GM04504 (cell line): Measurements from ENCODE around the gene SYNGR3.

Source experiments
- DNase-seq: peaks from one replicate; pipeline ENCODE4 v3.0.0-alpha.2; 2012; ENCODE audit warnings: low read depth

SYNGR3 gene

DNA sequence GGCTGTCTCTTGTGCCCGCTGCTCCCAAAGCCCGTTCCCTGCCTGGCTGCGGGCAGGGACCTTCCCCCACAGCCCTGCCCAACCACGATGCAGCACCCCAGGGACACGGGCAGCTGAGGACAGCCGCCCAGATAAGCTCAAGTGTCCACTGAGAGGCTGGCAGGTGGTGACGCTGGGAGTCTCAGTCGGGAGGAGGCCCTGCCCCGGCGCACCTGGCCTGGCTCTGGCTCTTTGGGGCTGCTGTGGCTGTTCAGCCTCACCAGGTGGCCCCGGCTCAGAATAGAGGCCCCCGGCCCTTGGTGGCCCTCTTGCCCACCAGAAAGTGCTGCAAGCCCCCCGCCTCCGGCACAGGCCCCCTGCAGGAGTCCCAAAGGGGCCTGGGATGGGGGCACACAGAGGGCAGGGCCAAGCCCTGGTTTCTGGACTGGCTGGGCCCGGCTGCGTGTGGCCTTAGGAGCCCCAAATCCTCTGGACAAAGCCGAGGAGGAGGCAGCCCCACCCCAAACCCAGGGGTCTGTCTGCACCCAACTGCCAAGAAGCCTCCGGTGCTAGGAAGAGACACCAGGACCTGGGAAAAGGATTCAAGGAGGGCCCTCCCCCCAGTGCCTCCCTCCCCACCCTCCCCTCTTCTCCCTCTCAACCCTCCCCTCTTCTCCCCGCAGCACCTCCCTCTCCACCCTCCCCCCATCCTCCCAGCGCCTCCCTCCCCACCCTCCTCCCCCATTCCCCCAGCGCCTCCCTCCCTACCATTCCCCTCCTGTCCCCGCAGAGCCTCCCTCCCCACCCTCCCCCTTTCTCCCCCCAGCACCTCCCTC, 52.6 kb downstream of the SYNGR3 start:
- DNase-seq: no peak

- DNase-seq: no peak
Observed at GRCh38 chr16:2042986-2043666, 53.4 kb downstream of the SYNGR3 start.
